GM10266 (cell line): ENCODE measurements around the gene PPP3CA.

Experiments used
- DNase-seq: peaks from one replicate; pipeline ENCODE4 v3.0.0; 2012; ENCODE audit errors: extremely low spot score
- TF ChIP-seq, protein P1 (sequence below): IDR thresholded peaks from 2 replicates; pipeline ENCODE4 v1.5.1; 2012; ENCODE audit warnings: mild to moderate bottlenecking, low read depth; ENCODE audit not compliant: control insufficient read depth, insufficient read depth; ENCODE audit errors: missing control alignments

PPP3CA gene

DNA sequence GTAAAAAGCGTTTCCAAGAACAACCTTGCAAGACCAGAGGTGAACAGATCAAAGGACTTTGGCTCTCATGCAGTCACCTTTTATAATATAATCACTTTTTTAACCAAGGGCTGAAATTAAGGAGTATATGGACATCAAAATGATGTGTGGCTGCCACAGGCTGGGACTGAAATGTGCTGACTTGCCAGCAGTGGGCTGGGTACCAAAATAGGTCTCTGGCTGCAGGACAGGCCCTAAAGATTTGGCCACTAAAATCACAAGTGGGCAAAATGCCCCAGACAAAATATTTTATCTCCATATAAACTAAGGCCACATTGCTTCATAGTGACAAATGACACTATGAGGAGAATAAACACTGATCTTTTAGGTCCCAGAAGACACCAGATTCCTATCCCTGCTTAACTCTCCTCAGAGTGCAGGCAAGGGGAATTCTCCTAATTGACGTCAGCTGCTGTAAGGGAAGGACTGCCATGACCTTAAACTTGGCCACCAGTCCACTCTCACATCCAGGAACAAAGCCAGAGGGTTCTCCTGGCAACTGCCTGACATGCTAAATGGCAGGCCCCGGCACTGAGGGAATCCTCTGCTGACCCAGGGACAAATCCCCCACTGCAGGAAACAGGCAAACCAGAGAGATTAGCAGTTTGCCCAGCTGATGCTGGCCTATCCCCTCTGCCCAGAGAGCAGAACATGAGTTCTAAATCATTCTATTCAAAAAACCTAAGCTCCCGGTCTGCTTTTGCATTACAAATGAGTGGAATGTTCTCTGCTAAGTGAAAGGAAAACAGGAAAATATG is 155.8 kb downstream of the PPP3CA start:
- no peak for DNase-seq
- TF ChIP-seq, protein P1, sequence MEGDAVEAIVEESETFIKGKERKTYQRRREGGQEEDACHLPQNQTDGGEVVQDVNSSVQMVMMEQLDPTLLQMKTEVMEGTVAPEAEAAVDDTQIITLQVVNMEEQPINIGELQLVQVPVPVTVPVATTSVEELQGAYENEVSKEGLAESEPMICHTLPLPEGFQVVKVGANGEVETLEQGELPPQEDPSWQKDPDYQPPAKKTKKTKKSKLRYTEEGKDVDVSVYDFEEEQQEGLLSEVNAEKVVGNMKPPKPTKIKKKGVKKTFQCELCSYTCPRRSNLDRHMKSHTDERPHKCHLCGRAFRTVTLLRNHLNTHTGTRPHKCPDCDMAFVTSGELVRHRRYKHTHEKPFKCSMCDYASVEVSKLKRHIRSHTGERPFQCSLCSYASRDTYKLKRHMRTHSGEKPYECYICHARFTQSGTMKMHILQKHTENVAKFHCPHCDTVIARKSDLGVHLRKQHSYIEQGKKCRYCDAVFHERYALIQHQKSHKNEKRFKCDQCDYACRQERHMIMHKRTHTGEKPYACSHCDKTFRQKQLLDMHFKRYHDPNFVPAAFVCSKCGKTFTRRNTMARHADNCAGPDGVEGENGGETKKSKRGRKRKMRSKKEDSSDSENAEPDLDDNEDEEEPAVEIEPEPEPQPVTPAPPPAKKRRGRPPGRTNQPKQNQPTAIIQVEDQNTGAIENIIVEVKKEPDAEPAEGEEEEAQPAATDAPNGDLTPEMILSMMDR, result no peak

DNA sequence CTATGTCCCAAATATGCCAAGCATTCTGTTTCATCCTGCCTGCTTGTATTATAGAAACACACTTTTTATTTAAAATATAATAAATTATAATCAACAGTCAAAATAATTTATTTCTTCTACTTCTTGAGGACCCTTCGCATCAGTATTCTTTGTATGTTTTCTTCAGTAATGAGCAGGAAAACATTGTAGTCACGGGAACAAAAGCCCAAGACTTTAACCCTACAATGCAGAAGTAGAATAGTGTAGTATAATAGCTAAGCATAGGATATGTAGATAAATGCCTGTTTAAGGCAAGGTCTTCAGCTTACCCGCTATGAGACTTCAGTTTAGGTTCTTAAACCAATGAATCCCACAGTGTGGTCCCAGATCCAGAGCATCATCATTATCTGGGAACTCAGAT is 156.6 kb downstream of the PPP3CA start:
- TF ChIP-seq, protein P1, result no peak
- no peak for DNase-seq

DNA sequence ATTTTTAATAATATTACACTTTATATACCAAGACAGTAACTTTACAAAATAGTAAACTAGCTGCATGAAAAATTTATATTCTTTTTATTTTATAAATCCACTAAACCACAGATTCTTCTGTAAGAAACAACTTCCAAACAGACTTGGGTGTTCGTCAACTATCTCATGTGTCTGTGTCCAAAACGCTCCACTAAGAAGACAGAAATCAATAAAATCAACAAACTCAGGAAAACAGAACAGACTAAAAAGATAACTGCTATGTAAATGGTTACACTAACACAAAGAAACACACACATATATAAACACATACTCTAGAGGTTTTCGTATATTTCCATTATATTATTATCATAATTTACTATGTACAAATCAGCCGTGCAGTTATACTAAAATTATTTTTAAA is 158.4 kb downstream of the PPP3CA start:
- TF ChIP-seq, protein P1, result no peak
- no peak for DNase-seq

DNA sequence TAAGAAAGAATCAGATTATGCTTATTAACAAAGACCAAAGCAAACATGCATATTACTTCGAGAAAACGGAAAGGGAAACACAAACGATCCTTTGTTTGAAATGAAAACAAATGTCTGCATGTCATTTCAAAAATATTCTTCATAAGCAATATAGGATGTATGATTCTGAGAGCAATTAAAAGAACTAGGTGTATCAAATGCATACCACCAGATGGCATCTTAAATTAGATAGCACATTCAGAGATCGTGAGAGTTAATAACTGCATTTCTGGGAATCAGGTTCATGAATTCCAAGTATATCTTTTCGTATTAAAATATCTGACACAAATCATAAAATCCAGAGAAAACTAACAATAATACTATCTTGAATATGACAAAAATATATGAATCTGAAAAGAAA is 159.5 kb downstream of the PPP3CA start:
- DNase-seq, result no peak
- TF ChIP-seq, protein P1, result no peak

DNA sequence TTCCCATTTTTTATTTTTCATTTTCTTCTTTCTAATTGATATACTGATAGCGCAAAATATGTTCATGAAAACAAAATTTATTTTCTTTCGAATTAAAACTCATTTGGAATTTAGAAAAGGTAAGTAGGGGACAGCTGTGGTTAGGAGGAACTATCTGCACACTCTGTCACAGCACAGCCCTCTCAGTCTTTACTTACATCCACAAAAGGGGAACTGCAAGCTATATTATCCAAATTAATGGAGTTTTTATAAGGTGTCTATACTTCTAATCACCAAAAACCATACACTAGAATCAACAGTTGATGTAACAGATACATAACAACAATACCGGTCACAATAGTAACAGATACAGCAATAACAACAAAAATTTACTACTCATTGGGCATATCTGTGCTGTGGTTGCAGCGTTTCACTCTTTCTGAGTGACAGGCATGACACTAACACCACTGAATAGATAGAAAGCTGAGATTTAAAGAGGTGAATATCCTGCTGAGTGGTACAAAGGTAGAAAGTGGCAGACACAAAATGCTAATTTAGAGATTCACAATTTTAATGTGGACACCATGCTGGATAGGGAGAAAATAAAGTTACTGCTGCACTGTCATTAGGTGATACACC is 160.7 kb downstream of the PPP3CA start:
- TF ChIP-seq, protein P1, result no peak
- DNase-seq, result no peak

DNA sequence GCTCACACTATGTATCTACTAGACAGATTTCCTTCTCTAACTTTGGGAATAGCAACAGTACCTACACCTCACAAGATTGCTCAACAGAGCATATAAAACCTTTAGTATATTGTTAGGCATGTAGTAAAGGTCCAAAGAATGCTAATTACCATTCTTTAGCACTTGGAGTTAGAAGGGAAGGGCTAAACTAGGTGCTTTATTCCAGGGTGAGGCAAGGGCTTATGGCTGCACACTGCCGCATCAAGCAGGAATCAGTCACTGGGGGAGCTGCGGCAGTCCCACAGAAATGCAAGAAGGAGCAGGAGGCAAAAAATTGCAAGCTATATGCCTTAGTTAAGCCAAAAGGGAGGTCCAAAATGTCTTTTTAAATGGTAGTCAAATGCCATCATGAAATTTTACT is 162.7 kb downstream of the PPP3CA start:
- TF ChIP-seq, protein P1, result no peak
- DNase-seq, result no peak
